Measurements from ENCODE around the gene TTC16. TPM values are rescaled to one million over a fixed set of nuclear protein-coding genes. Genes with fewer than 3 reads are reported as not detected.

TTC16 gene
- total and polyA plus RNA-seq, 2 of the 8 experiments (the other 6 are each of a cell fraction or from before 2014, with no cell fraction given): 0.03 TPM; not detected in 1

DNA sequence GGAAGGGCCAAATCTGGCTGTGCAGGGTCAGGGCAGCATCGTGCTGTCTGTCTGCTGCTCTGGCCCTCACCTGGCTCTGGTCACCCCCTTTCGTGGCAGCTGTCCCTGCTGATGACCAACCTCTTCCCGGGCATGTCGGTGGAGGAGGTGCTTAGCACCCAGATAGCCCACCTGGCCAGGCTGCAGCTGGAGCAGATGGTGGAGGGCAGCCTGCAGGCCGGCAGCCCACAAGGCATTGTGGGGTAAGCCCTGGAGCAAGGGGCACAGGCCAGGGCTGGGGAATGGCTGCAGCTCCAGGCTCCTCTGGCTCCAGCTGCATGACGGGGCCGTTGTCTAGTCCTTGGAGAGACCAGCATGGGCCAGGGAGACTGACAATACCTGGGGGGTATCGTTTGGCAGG lies 11.0 kb downstream of the TTC16 start:
- Histone ChIP-seq H2BK15ac (ENCODE audit: low read length) (no peak overlapping the region), H3K27ac (ENCODE audit: low read depth, low read length) (no peak overlapping the region), H3K18ac (ENCODE audit: extremely low read depth, low read length) (no peak overlapping the region), H3K56ac (replicated peaks; ENCODE audit: insufficient read length, low read depth, low read length) (no peak overlapping the region), H3K27me3 (replicated peaks in 1 of 4; ENCODE audit: control insufficient read depth in 3 of 4, extremely low read depth in 1 of 4, insufficient read depth in 3 of 4, low read length in 3 of 4) (no peaks in the 10 kb centered on the region), H2BK5ac (ENCODE audit: low read depth, low read length) (no peak overlapping the region), H3K4me1 (replicated peaks in 1 of 4; ENCODE audit: control insufficient read depth in 3 of 4, insufficient read depth in 4 of 4, low read length in 3 of 4) (peaks cover 0 to 13% (median 7%) of the 10 kb centered on the region in 4 experiments; a peak in 5 of 7 replicates), H3K4ac (replicated peaks; ENCODE audit: insufficient read length, low read depth, low read length) (no peak overlapping the region), H4K20me1 (replicated peaks in 1 of 2; ENCODE audit: control insufficient read depth in 1 of 2, insufficient read depth in 2 of 2, low read length in 2 of 2) (no peaks in the 10 kb centered on the region), H3K23ac (ENCODE audit: insufficient read length) (no peak overlapping the region), H2BK12ac (ENCODE audit: low read depth, low read length) (no peak overlapping the region), H3K4me2 (ENCODE audit: insufficient read depth in 1 of 2, low read depth in 2 of 2, low read length in 2 of 2) (no peak overlapping the region), H3K9ac (replicated peaks in 1 of 4; ENCODE audit: extremely low read depth in 1 of 4, low read depth in 3 of 4, low read length in 3 of 4) (no peak overlapping the region), H2AFZ (ENCODE audit: low read length) (no peak overlapping the region), H3K79me1 (ENCODE audit: low read depth, low read length) (no peaks in the 10 kb centered on the region), H2BK120ac (replicated peaks; ENCODE audit: low read depth, low read length) (no peak overlapping the region), H3K9me3 (ENCODE audit: insufficient read depth in 2 of 2, low read depth in 1 of 2, low read length in 1 of 2) (no peaks in the 10 kb centered on the region), H3K4me3 (ENCODE audit: extremely low read depth in 1 of 4, insufficient read depth in 2 of 4, low read depth in 3 of 4, low read length in 4 of 4) (no peak overlapping the region), H2BK20ac (ENCODE audit: low read length) (no peak overlapping the region), H3K79me2 (ENCODE audit: control insufficient read depth in 1 of 2, insufficient read depth in 2 of 2, low read length in 2 of 2) (no peaks in the 10 kb centered on the region), H3K36me3 (ENCODE audit: control insufficient read depth in 2 of 4, insufficient read depth in 4 of 4, low read length in 3 of 4) (no peaks in the 10 kb centered on the region), H2AK5ac (ENCODE audit: low read depth, low read length) (no peak overlapping the region), H3K23me2 (ENCODE audit: low read depth, low read length) (no peaks in the 10 kb centered on the region), H4K8ac (ENCODE audit: extremely low read depth, insufficient read depth, low read length) (peak overlapping the region; percentile 57), H4K5ac (ENCODE audit: insufficient read length, low read depth, low read length) (no peak overlapping the region), H3K14ac (ENCODE audit: insufficient read length) (no peak overlapping the region), H4K91ac (replicated peaks; ENCODE audit: insufficient read length, low read length) (no peak overlapping the region)
- ChIA-PET CTCF (ENCODE audit: partially characterized antibody) (interaction anchor here (0.6 to 1.6 kb wide), 4 partner anchors 39 to 198 kb away, joined by 3 read pairs; no protein-coding TSS in a partner anchor), POLR2A (ENCODE audit: partially characterized antibody) (interaction anchor here (0.7 kb wide), 1 partner anchor 15 kb away, joined by 3 read pairs; no protein-coding TSS in a partner anchor)
- FAIRE-seq (no peak), DNase-seq (ENCODE audit: low read depth in 1 of 2, low spot score in 2 of 2) (no peak)
- no peak for TF ChIP-seq JUND (IDR thresholded peaks at IDR 0.05; ENCODE audit: low read length)
- TF ChIP-seq GABPA (IDR thresholded peaks at IDR 0.05; ENCODE audit: borderline replicate concordance, insufficient read depth, low read length): no peak
- no peak for TF ChIP-seq SUZ12 (IDR thresholded peaks at IDR 0.05; ENCODE audit: low read length)
- TF ChIP-seq HDAC2 (IDR thresholded peaks at IDR 0.05; ENCODE audit: borderline replicate concordance in 1 of 2, low read depth in 2 of 2, low read length in 2 of 2): no peak
- 77% methylated on average over 8 of the region's 8 CpGs; no CpG with 5 or more reads in 1 of the 2 experiments for WGBS, 2 experiments (ENCODE audit: extremely low coverage in 1 of 2, insufficient coverage in 1 of 2, insufficient read length in 1 of 2, insufficient replicate concordance in 2 of 2, low coverage in 1 of 2, low lambda C conversion rate in 2 of 2, missing lambda C conversion rate in 1 of 2)
